Stimulated activated CD8-positive, alpha-beta memory T cell treated with anti-CD3 and anti-CD28 coated beads, Interleukin-2, amount 100 ng/mL, for 1 hour (primary cell): Measurements from ENCODE around the gene POR.

Experiments used
- DNase-seq, 2 donors: peaks; one replicate each; pipeline ENCODE4 v3.0.0-alpha.2; 2020; ENCODE audit warnings: low read depth in 2 of 2

Gene POR

GRCh38 chr7:75951506-75951905 is 36.6 kb downstream of the POR start:
- DNase-seq, result no peak

- no peak for DNase-seq
These were observed 38.5 kb downstream of the POR start for GRCh38 chr7:75953431-75953830.

- no peak for DNase-seq
These were observed 39.0 kb downstream of the POR start for GRCh38 chr7:75953931-75954330.

GRCh38 chr7:75955331-75955955 is 40.5 kb downstream of the POR start:
- DNase-seq, result no peak

- no peak for DNase-seq
These were observed 42.2 kb downstream of the POR start for GRCh38 chr7:75957021-75957736.

GRCh38 chr7:75958802-75959543 is 44.0 kb downstream of the POR start:
- no peak for DNase-seq

- DNase-seq, result no peak
These were observed 45.4 kb downstream of the POR start for GRCh38 chr7:75960372-75960771.

GRCh38 chr7:75961218-75961617 is 46.3 kb downstream of the POR start:
- no peak for DNase-seq

GRCh38 chr7:75962607-75963380 is 47.8 kb downstream of the POR start:
- DNase-seq, result no peak

GRCh38 chr7:75963381-75963995 is 48.5 kb downstream of the POR start:
- no peak for DNase-seq

GRCh38 chr7:75965617-75966016 is 50.7 kb downstream of the POR start:
- DNase-seq, result no peak

- DNase-seq, result no peak
These were observed 51.4 kb downstream of the POR start for GRCh38 chr7:75966190-75966961.

- DNase-seq, result no peak
These were observed 52.1 kb downstream of the POR start for GRCh38 chr7:75967055-75967454.

GRCh38 chr7:75967487-75967997 is 52.6 kb downstream of the POR start:
- no peak for DNase-seq

- DNase-seq, result no peak
These were observed 53.1 kb downstream of the POR start for GRCh38 chr7:75968012-75968411.

- DNase-seq, result no peak
These were observed 53.6 kb downstream of the POR start for GRCh38 chr7:75968561-75969001.

- no peak for DNase-seq
These were observed 54.2 kb downstream of the POR start for GRCh38 chr7:75969182-75969581.

- no peak for DNase-seq
These were observed 54.9 kb downstream of the POR start for GRCh38 chr7:75969704-75970498.

GRCh38 chr7:75971309-75971960 is 56.5 kb downstream of the POR start:
- DNase-seq, result no peak
